GM20000 (cell line): ENCODE results near the gene VKORC1L1.
"Not testable (repeated sequence)": the region's sequence is repeated elsewhere in the genome, so short reads cannot be mapped to it uniquely, and the experiment has no call there.

Experiments used
- DNase-seq: peaks from one replicate; pipeline ENCODE4 v3.0.0; 2012; ENCODE audit warnings: low spot score
- CTCF ChIP-seq: IDR thresholded peaks from 2 replicates; pipeline ENCODE4 v1.5.1; 2012; ENCODE audit warnings: mild to moderate bottlenecking, control low read depth; ENCODE audit errors: extremely low read depth, missing control alignments

The VKORC1L1 gene

GRCh38 chr7:65866244-65866643 lies 6.6 kb upstream of the VKORC1L1 start:
- not testable (repeated sequence) for DNase-seq

DNA sequence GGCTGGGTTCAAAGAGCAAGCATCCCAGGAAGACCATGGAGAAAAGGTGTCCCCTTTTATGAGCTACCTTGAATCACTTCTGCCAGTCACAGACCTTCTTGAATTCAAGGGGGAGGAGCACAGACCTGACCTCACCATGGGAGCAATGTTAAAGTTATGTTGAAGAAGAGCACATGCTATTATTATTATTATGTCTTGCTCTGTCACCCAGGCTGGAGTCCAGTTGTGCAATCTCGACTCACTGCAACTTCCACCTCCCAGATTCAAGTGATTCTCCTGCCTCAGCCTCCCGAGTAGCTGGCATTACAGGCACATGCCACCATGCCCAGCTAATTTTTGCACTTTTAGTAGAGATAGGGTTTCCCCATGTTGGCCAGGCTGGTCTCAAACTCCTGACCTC lies 5.2 kb upstream of the VKORC1L1 start:
- not testable (repeated sequence) for DNase-seq

GRCh38 chr7:65869312-65869711 lies 3.6 kb upstream of the VKORC1L1 start:
- DNase-seq: not testable (repeated sequence)

- DNase-seq: not testable (repeated sequence)
Observed at GRCh38 chr7:65871451-65871850, 1.4 kb upstream of the VKORC1L1 start.

- peak; percentile 34 for DNase-seq
Observed at GRCh38 chr7:65873582-65874193, 814 bp downstream of the VKORC1L1 start.

DNA sequence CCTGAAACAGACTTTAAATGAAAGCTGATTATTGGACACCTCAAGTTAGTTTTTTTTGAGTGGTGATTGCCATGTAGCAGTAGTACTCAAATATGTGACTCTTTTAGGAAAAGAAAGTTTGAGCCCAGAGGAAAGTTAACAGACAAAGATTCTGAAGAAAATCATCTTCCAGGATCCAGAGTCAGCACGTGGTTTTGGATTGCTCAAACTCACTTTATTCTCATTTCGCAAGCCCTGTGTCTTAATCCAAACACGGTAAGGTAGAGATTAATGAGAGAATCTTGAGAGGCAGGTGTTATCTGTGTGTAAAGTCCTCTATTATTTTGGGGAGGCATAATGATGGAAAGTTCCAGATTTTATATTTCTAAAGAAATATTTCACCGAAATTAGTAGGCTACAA lies 2.8 kb downstream of the VKORC1L1 start:
- not testable (repeated sequence) for DNase-seq

GRCh38 chr7:65879292-65880153 lies 6.6 kb downstream of the VKORC1L1 start:
- DNase-seq: not testable (repeated sequence)

DNA sequence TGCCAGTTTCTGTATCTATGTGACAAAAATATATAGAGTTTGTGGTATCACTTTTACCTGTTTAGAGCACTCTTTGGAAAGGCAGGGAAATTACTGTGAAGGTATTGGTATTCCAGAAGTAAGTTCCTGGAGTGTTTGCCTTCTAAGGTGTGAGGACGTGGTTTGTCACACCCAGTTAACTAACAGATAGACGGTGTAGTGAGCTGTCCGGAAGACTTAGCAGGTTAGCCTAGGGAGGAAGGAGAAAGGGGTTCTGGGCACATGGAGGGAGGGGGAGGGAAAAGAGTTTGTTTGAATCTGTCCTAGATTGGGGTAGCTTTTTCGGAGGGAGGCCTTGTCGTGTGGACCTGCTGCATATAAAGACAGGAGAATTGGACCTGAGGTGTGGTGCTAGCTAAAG lies 7.4 kb downstream of the VKORC1L1 start:
- not testable (repeated sequence) for DNase-seq

DNA sequence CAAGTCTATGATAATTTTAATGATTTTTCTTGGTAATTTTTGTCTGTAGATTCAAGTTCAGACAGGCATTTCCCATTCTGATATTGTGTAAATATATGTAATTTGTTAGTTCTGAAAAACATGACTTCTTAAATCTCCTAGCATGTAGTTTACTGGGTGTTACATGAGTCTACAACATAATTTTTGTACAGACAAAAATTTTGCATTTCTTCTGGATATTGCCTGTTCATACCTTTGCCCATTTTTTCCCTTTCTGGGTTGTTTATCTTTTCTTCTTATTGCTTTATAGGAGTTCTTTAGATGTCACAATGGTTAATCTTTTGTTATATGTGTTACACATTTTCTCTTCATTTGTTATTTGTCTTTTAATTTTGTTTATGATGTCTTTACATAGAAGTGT lies 12.1 kb downstream of the VKORC1L1 start:
- DNase-seq: not testable (repeated sequence)

GRCh38 chr7:65885533-65885932 lies 12.7 kb downstream of the VKORC1L1 start:
- not testable (repeated sequence) for DNase-seq

- DNase-seq: not testable (repeated sequence)
Observed at GRCh38 chr7:65888434-65889156, 15.7 kb downstream of the VKORC1L1 start.

GRCh38 chr7:65889722-65890121 lies 16.8 kb downstream of the VKORC1L1 start:
- DNase-seq: not testable (repeated sequence)

- no peak for TF ChIP-seq CTCF
- no peak for DNase-seq
Observed at GRCh38 chr7:65892161-65892560, 19.3 kb downstream of the VKORC1L1 start.

DNA sequence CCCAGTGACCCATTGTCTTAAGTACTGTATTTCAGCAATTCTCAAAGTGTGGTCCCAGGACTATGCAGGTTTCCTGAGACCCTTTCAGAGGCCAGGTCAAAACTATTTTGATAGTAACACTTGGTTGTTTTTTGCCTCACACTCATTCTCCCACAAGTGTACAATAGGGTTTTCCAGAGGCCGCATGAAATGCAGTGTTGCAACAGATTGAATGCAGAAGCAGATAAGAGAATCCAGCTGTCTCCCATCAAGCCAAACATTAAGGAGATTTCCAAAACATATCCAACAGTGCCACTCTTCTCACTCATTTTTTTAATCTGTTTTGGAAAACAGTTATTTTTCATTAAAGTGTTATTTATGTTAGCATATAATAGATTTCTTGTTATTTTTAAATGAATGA lies 20.0 kb downstream of the VKORC1L1 start:
- no peak for TF ChIP-seq CTCF
- DNase-seq: no peak
